Measurements from ENCODE around the gene GDA. TPM values are rescaled to one million over a fixed set of nuclear protein-coding genes. Genes with fewer than 3 reads are reported as not detected.

The GDA gene
- total RNA-seq, 1 experiment from 2014 or later, result 3.6 TPM

DNA sequence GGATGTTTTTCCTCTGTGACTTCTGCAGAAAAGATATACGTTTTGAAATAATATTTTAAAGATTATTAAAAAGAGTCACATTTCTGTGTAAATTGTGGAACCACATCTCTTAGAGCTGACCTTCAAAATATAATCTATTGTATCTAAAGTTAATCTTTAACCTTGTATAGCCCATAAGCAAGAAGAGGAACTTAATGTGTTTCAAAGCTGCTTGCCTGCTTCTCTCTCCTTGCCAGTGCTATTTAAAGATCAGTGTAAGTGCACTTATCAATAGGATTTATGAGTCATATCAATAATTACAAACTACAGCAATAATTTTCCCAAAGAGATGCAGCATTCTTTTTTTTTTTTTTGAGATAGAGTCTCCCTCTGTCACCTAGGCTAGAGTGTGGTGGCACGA lies 29.4 kb upstream of the GDA start:
- TF ChIP-seq, protein P1, sequence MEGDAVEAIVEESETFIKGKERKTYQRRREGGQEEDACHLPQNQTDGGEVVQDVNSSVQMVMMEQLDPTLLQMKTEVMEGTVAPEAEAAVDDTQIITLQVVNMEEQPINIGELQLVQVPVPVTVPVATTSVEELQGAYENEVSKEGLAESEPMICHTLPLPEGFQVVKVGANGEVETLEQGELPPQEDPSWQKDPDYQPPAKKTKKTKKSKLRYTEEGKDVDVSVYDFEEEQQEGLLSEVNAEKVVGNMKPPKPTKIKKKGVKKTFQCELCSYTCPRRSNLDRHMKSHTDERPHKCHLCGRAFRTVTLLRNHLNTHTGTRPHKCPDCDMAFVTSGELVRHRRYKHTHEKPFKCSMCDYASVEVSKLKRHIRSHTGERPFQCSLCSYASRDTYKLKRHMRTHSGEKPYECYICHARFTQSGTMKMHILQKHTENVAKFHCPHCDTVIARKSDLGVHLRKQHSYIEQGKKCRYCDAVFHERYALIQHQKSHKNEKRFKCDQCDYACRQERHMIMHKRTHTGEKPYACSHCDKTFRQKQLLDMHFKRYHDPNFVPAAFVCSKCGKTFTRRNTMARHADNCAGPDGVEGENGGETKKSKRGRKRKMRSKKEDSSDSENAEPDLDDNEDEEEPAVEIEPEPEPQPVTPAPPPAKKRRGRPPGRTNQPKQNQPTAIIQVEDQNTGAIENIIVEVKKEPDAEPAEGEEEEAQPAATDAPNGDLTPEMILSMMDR (conservative IDR thresholded peaks at IDR 0.05), result no peak
- Mint-ChIP-seq H3K27ac (no peak overlapping the region), H3K4me1 (no peaks in the 10 kb centered on the region), H3K4me3 (no peak overlapping the region), H3K36me3 (ENCODE audit: insufficient read depth in 1 of 3, low read depth in 3 of 3) (peaks cover 0 to 2% (median 0%) of the 10 kb centered on the region in 3 experiments; a peak in 1 of 7 replicates), H3K9me3 (no peaks in the 10 kb centered on the region), H3K27me3 (ENCODE audit: low read depth) (peaks cover 1% of the 10 kb centered on the region; the same call in 1 of the 2 replicates)
- no peak for DNase-seq
- no peaks in the 10 kb centered on the region for H3K4me1 ChIP-seq (ENCODE audit: insufficient read depth, low read length)
- H3K4ac ChIP-seq (ENCODE audit: low read depth, low read length), result no peak overlapping the region
- H4K91ac ChIP-seq (ENCODE audit: insufficient read length, low read depth, low read length), result no peak overlapping the region
- no peak overlapping the region for H4K5ac ChIP-seq (ENCODE audit: insufficient read length, low read depth, low read length)
- WGBS (ENCODE audit: extremely low coverage, insufficient read length, low lambda C conversion rate), result no CpG with 5 or more reads among the region's 2 CpGs
- no peak overlapping the region for H2BK120ac ChIP-seq (ENCODE audit: low read depth, low read length, poor library complexity, severe bottlenecking)
- H2BK5ac ChIP-seq (ENCODE audit: insufficient read length, low read length), result no peak overlapping the region
- H2BK15ac ChIP-seq (ENCODE audit: low read depth, low read length), result no peak overlapping the region
- no peak overlapping the region for H4K8ac ChIP-seq (replicated peaks; ENCODE audit: insufficient read length, low read depth, low read length)
- H3K56ac ChIP-seq (ENCODE audit: insufficient read length, low read depth, low read length), result no peak overlapping the region
- no peaks in the 10 kb centered on the region for H3K27me3 ChIP-seq (ENCODE audit: insufficient read depth, low read length)
- no peak overlapping the region for H3K23ac ChIP-seq (ENCODE audit: insufficient read length, low read depth, low read length)
- H3K9me3 ChIP-seq (ENCODE audit: control insufficient read depth, low read depth, low read length), result no peaks in the 10 kb centered on the region
- H2BK12ac ChIP-seq (ENCODE audit: insufficient read length, low read depth, low read length), result no peak overlapping the region
- no peaks in the 10 kb centered on the region for H4K20me1 ChIP-seq (ENCODE audit: control insufficient read depth, insufficient read depth, insufficient read length)
- H2AFZ ChIP-seq (ENCODE audit: low read length), result no peak overlapping the region
- H3K27ac ChIP-seq (ENCODE audit: insufficient read length, low read depth, low read length), result no peak overlapping the region
- no peak overlapping the region for H2BK20ac ChIP-seq (ENCODE audit: low read depth, low read length, poor library complexity, severe bottlenecking)
- H3K14ac ChIP-seq (ENCODE audit: insufficient read depth, low read length), result no peak overlapping the region
- H3K4me2 ChIP-seq (ENCODE audit: insufficient read depth, insufficient read length, low read length), result no peak overlapping the region
- no peaks in the 10 kb centered on the region for H3K79me1 ChIP-seq (ENCODE audit: insufficient read depth, low read depth, low read length, poor library complexity, severe bottlenecking)
- H3K9ac ChIP-seq (ENCODE audit: extremely low read depth, insufficient read length, low read length), result no peak overlapping the region
- H3K79me2 ChIP-seq (ENCODE audit: insufficient read depth, low read length), result peaks cover 4% of the 10 kb centered on the region; the same call in 1 of the 2 replicates
- H3T11ph ChIP-seq (ENCODE audit: low read length), result no peak overlapping the region
- no peaks in the 10 kb centered on the region for H3K23me2 ChIP-seq (ENCODE audit: insufficient read length, low read depth, low read length, poor library complexity, severe bottlenecking)
- no peak overlapping the region for H3K18ac ChIP-seq (ENCODE audit: insufficient read length, low read depth, low read length)
- no peak overlapping the region for H2AK5ac ChIP-seq (ENCODE audit: insufficient read length, low read length)

Data from H9 (cell line).